Uterus (tissue), 4 donors: Measurements from ENCODE around the gene UROC1. TPM values are rescaled to one million over a fixed set of nuclear protein-coding genes. Genes with fewer than 3 reads are reported as not detected.

Experiments
- DNase-seq, 2 donors: peaks; one replicate each; pipeline ENCODE4 v3.0.0-alpha.2; 2019 to 2020
- H3K27ac ChIP-seq, 2 donors: fragments of 200-600 bp; sonication (generic); 1 replicate in 1 of 2; 2 replicates in 1 of 2; pipeline ENCODE4 v1.5.1; 2016 to 2018
- H3K27me3 ChIP-seq, 2 donors: fragments of 200-600 bp; sonication (generic); one replicate each; pipeline ENCODE4 v1.5.1; 2018 to 2019; ENCODE audit warnings: control low read depth in 1 of 2
- H3K36me3 ChIP-seq, 2 donors: fragments of 200-600 bp; sonication (generic); one replicate each; pipeline ENCODE4 v1.5.1; 2019; ENCODE audit warnings: control low read depth in 1 of 2
- H3K4me1 ChIP-seq, 2 donors: fragments of 200-600 bp; sonication (generic); one replicate each; pipeline ENCODE4 v1.5.1; 2018 to 2019; ENCODE audit warnings: control low read depth in 1 of 2
- H3K4me3 ChIP-seq, 2 donors: fragments of 200-600 bp; sonication (generic); 1 replicate in 1 of 2; 2 replicates in 1 of 2; pipeline ENCODE4 v1.5.1; 2018 to 2019; ENCODE audit warnings: mild to moderate bottlenecking in 1 of 2
- H3K9me3 ChIP-seq, 2 donors: fragments of 200-600 bp; sonication (generic); one replicate each; pipeline ENCODE4 v1.5.1; 2019; ENCODE audit warnings: control low read depth in 1 of 2
- POLR2A ChIP-seq, 2 donors: fragments of 450-650 bp; IDR thresholded peaks; one replicate each; pipeline ENCODE4 v1.6.1; 2016; ENCODE audit warnings: antibody characterized with exemption in 2 of 2, mild to moderate bottlenecking in 1 of 2, moderate library complexity in 1 of 2
- intact Hi-C: fragments of 100-400 bp; cut with DNase I; formaldehyde crosslinking; loops from one replicate; pipeline ENCODE4 v1.15.1; 2023; ENCODE audit warnings: low total_unique reads
- total RNA-seq, 4 donors: library from RNA; depleted of rRNA in 3 of 4; stranded (reverse); fragments of >200 nt in 3 of 4; gene quantifications; one replicate each; pipeline versions ENCODE4 v1.1.0 to v1.2.4, GENCODE V29; 2014 to 2023
- TF ChIP-seq, protein P1 (sequence below), 4 experiments: fragments of 200-600 bp in 2 of 4; fragments of 450-650 bp in 2 of 4; sonication (generic) in 2 of 4; IDR thresholded peaks; one replicate each; pipeline ENCODE4 v1.5.1; 2016 to 2019; ENCODE audit warnings: antibody characterized with exemption in 4 of 4, mild to moderate bottlenecking in 2 of 4, moderate library complexity in 1 of 4
- donor health status: DM: yes; HTN: yes; CAD: no.

The UROC1 gene
- total RNA-seq, 4 donors from 2014 or later, result 0.07 TPM; not detected in 3

- no peaks in the 10 kb centered on the region for H3K36me3 ChIP-seq
- H3K4me1 ChIP-seq, result no peaks in the 10 kb centered on the region
- no peaks in the 10 kb centered on the region for H3K27me3 ChIP-seq
- intact Hi-C loops, result no loop called here
- H3K9me3 ChIP-seq, result no peaks in the 10 kb centered on the region
- TF ChIP-seq, protein P1, sequence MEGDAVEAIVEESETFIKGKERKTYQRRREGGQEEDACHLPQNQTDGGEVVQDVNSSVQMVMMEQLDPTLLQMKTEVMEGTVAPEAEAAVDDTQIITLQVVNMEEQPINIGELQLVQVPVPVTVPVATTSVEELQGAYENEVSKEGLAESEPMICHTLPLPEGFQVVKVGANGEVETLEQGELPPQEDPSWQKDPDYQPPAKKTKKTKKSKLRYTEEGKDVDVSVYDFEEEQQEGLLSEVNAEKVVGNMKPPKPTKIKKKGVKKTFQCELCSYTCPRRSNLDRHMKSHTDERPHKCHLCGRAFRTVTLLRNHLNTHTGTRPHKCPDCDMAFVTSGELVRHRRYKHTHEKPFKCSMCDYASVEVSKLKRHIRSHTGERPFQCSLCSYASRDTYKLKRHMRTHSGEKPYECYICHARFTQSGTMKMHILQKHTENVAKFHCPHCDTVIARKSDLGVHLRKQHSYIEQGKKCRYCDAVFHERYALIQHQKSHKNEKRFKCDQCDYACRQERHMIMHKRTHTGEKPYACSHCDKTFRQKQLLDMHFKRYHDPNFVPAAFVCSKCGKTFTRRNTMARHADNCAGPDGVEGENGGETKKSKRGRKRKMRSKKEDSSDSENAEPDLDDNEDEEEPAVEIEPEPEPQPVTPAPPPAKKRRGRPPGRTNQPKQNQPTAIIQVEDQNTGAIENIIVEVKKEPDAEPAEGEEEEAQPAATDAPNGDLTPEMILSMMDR (IDR thresholded peaks at IDR 0.05), result no peak
- TF ChIP-seq POLR2A (IDR thresholded peaks at IDR 0.05), result no peak
- no peak for DNase-seq
- no peak overlapping the region for H3K4me3 ChIP-seq
- H3K27ac ChIP-seq, result no peak overlapping the region
Observed at GRCh38 chr3:126480206-126480605, 37.4 kb downstream of the UROC1 start.

GRCh38 chr3:126479642-126480041, 37.9 kb downstream of the UROC1 start:
- Histone ChIP-seq H3K27ac (no peak overlapping the region), H3K27me3 (no peaks in the 10 kb centered on the region), H3K36me3 (no peaks in the 10 kb centered on the region), H3K9me3 (no peaks in the 10 kb centered on the region), H3K4me3 (no peak overlapping the region), H3K4me1 (no peaks in the 10 kb centered on the region)
- TF ChIP-seq POLR2A (IDR thresholded peaks at IDR 0.05), result no peak
- no peak for DNase-seq
- intact Hi-C loops, result no loop called here

DNA sequence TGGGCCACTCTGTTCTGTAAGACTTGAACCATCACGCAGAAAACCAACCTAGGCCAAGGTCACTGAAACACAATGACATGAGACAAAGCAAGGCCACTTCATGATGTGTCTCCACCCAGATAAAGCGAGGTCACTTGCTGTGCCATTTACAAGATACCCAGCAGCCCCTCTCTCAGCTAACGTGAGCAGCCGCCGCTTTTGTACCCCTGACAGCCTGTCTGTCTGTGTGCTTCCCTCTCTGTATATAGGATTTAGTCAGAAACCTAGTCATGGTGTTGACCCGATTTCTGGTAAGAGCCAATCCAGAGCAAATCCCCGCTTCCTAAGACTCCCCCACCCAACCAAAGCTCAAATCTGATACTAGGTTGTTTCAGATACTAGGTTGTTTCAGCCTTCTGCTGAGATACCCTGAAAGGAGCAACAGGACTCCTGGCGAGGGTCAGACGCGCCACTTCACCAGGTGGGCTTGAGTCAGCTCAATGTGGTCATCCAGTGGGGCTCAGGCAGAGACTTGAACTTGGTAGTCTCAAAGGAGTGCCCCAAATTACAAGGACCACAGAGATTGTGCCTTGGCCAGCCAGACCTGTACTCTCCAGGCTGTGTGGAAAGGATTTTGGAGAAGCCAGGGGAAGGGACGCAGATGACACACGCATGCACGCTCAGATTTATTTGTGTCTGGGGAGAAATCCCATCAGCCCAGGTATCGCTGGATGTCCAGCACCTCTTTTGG, 38.8 kb downstream of the UROC1 start:
- H3K4me3 ChIP-seq, result no peak overlapping the region
- H3K27me3 ChIP-seq, result no peaks in the 10 kb centered on the region
- TF ChIP-seq, protein P1 (IDR thresholded peaks at IDR 0.05), result no peak
- TF ChIP-seq POLR2A (IDR thresholded peaks at IDR 0.05), result no peak
- no peaks in the 10 kb centered on the region for H3K36me3 ChIP-seq
- H3K27ac ChIP-seq, result no peak overlapping the region
- H3K4me1 ChIP-seq, result peaks cover under 1 to 8% of the 10 kb centered on the region in 2 donors
- no peak for DNase-seq
- no peaks in the 10 kb centered on the region for H3K9me3 ChIP-seq
- intact Hi-C loops, result no loop called here

- Histone ChIP-seq H3K4me3 (no peak overlapping the region), H3K9me3 (no peaks in the 10 kb centered on the region), H3K4me1 (peaks cover 15 to 21% of the 10 kb centered on the region in 2 donors), H3K27me3 (no peaks in the 10 kb centered on the region), H3K27ac (peak overlapping the region in 1 of 2 donors; percentile 91), H3K36me3 (no peaks in the 10 kb centered on the region)
- no peak for TF ChIP-seq POLR2A (IDR thresholded peaks at IDR 0.05)
- TF ChIP-seq, protein P1 (IDR thresholded peaks at IDR 0.05), result no peak
- no peak for DNase-seq
- intact Hi-C loops, result no loop called here
Observed at GRCh38 chr3:126477061-126477380, 40.6 kb downstream of the UROC1 start.

GRCh38 chr3:126476166-126477060, 41.2 kb downstream of the UROC1 start:
- TF ChIP-seq, protein P1 (IDR thresholded peaks at IDR 0.05), result peak in 1 of 4 experiments; percentile 14
- peak in 1 of 2 donors; percentile 58 for TF ChIP-seq POLR2A (IDR thresholded peaks at IDR 0.05)
- peak; percentile 73 to 76 for DNase-seq

More at GRCh38 chr3:126476166-126477060, 41.2 kb downstream of the UROC1 start:
- peak overlapping the region; percentile 78 to 91 for H3K27ac ChIP-seq
- H3K36me3 ChIP-seq, result no peaks in the 10 kb centered on the region
- intact Hi-C loops, result no loop called here
- H3K4me1 ChIP-seq, result peaks cover 17 to 21% of the 10 kb centered on the region in 2 donors
- peak overlapping the region; percentile 57 to 75 for H3K4me3 ChIP-seq
- H3K9me3 ChIP-seq, result no peaks in the 10 kb centered on the region
- H3K27me3 ChIP-seq, result no peaks in the 10 kb centered on the region
